G401.6 (cell line): ENCODE data around the gene DNM1L.

Experiments used
- FAIRE-seq: peaks from 2 replicates; lab custom pipeline; 2012; peaks lifted over from hg19 to GRCh38; lab: Jason Lieb, UNC

Gene DNM1L

GRCh38 chr12:32757157-32757556 is 78.1 kb downstream of the DNM1L start:
- no peak for FAIRE-seq

DNA sequence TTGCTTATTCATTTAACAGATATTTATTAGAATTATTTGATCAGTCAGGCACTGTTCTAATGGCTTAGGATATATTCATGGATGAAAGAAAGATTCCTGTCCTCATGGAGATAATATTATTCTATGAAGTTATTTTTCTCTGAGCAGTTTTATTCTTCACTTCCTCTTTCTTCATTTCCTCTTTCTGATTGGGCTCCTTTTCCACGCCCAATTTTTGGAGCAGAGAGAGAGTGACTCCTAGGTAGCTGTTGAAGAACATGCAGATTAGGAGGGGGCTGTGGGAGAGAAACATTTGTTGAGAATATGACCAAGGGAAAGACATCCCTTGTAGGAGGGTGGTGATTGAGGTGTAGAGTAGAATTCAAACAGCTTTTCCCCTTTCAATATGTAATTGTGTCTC is 82.6 kb downstream of the DNM1L start:
- FAIRE-seq, result no peak

DNA sequence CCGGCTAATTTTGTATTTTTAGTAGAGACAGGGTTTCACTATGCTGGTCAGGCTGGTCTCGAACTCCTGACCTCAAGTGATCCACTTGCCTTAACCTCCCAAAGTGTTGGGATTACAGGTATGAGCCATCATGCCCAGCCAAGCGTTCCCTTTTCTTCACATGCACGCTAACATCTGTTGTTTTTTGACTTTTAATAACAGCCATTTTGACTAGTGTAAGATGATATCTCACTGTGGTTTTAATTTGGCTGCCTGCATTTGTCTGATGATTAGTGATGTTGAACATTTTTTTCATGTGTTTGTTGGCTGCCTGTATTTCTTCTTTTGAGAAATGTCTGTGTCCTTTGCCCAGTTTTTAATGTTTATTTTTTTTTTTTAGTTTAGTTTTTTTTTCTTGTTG is 86.8 kb downstream of the DNM1L start:
- no peak for FAIRE-seq

DNA sequence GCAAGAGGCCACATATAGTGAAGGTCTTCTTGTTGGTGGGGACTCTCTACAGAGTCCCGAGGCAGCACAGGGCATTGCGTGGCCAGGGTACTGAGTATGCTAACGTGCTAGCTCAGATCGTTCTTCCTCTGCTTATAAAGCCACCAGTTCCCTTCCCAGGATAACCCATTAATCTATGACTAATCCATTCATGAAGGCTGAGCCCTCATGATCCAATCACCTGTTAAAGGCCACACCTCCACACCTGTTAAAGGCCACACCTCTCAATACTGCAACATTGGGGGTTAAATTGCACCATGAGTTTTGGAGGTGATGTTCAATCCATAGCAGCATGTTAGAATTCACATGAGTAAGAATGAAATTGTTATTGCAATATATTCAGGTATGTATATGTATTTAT is 89.4 kb downstream of the DNM1L start:
- no peak for FAIRE-seq

GRCh38 chr12:32770141-32770540 is 91.0 kb downstream of the DNM1L start:
- no peak for FAIRE-seq

DNA sequence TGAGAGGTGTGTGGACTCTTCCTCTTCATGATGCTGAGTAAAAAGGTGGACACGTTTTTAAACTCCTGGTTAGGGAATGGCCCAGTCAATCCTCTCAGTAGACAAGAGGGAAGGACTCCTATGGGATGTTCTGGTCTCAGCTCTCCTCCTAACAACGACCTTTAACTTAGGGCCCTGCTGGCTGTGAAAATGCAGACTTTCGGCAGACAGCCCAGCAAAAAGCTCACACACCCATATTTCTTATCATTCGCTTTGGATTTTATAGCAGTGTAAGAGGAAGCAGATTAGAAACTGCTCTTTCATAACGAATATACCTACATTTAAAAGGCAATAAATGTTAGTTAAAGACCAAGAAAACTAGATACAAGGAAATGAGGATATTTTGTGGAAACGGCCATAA is 94.6 kb downstream of the DNM1L start:
- FAIRE-seq, result no peak

DNA sequence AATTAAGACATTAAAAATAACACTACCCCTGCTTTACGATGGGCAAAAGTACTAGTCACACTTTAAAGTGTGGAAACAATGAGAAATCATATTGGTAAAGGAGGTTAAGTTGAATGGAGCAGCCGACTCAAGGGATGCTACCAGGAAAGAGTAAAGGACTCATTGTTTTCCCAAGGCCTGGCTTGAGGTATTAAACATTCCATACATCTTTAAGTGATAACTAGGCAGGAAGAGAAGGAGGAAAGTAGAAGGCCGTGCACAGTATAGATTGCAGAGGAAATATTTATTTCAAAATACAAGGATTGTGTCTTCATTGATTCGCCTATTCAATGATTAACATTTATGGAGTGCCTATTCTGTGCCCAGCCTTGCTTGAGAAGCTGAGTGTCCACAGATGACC is 97.2 kb downstream of the DNM1L start:
- no peak for FAIRE-seq

DNA sequence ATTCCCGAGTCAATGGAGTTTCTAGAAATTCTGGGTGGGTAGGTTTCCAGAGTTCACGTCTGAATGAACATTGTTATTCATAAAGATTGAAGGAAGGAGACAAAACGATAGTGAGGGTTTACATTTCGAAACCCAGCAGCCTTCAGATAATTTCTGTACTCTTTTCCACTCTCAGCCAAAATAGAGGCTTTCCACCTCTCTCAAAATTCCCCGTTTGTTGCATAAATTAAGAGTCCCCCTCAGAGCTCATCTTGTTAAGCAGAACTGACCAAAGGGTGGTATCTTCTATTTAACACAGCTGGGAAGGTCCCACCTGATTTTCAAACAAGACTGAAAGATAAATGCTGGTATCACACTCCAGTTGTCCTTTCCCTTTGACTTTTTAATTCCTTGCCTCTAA is 98.1 kb downstream of the DNM1L start:
- no peak for FAIRE-seq

DNA sequence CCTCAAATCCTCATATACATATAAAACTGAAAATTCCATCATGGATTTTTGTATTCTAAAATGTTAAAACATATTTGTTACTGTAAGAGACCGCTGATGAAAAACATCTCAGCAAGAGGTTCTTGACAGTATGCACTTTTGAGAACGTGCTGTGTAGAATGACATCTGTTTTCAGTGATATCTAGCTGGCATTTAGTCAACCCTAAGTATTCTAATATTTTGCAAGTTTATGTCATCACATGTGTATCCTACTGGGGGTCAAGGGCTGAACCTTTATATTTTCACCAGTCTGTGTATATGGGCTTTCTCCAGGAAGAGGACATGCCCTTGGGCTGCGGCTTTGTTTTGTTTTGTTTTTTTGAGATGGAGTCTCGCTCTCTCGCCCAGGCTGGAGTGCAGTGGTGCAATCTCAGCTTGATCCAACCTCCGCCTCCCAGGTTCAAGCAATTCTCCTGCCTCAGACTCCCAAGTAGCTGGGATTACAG is 98.6 kb downstream of the DNM1L start:
- no peak for FAIRE-seq

DNA sequence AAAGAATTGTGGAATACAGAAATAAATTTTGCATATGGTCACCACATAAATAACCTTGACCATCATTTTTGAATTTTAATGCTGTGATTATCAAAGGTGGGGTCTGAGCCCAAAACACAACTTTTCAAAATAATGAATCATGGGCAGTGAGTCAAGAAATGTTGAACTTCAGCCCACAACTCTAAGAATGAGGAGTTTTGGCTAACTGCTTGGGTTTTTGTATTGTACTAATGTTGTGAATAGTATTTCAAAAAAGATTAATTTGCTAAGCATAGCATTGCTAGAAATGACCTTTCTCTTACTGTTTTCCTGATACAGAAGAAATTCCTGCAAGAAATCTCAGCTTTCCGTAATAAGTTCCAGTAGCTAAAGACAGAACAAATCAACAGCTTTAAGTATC is 101.0 kb downstream of the DNM1L start:
- no peak for FAIRE-seq

- FAIRE-seq, result no peak
These were observed 103.9 kb downstream of the DNM1L start for GRCh38 chr12:32783029-32783428.

- no peak for FAIRE-seq
These were observed 106.5 kb downstream of the DNM1L start for GRCh38 chr12:32785557-32785956.

GRCh38 chr12:32788405-32788804 is 109.3 kb downstream of the DNM1L start:
- no peak for FAIRE-seq

- FAIRE-seq, result no peak
These were observed 110.3 kb downstream of the DNM1L start for GRCh38 chr12:32789446-32789845.

DNA sequence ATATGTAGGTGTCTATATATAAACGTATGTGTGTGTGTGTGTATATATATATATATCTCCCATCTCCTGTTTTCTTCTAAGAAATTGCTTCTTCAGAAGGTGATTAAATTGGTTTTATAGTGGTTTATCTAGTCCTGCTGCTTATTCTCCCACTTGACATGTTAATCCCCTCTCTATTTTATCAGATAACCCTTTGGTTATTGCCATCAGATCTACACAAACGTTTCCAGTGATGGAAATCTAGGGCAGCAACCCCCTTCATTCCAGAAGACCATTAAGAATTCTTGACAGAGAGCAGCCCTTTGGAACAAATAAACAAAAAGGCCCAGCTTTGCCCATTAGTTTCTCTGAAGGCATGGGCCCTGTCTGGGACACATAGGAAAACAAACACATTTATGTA is 110.8 kb downstream of the DNM1L start:
- FAIRE-seq, result no peak

DNA sequence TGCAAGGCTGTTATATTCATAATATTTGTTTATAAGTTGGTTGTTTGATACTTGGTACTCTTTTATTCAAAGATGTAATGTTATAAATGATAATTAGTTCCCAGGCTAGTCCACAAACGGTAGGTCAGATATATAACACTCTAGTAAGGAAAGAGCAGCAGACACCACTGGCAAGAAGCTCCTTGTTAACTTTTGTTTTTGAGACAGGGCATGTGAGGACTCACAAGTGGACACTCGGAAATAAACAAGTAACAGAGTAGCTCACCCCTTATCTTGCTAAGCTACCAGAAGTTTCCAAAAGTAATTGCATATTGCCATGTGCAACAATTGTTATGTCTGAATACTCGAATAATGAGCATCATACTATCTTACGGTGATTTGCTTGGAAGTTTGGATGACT is 115.2 kb downstream of the DNM1L start:
- FAIRE-seq, result no peak
